Dedifferentiated amniotic fluid mesenchymal stem cell (primary cell): ENCODE data around the gene DGCR8.
"Not testable (repeated sequence)": the region's sequence is repeated elsewhere in the genome, so short reads cannot be mapped to it uniquely, and the experiment has no call there.

Experiments used
- DNase-seq: peaks from one replicate; pipeline ENCODE4 v3.0.0-alpha.2; 2016; ENCODE audit errors: extremely low spot score

The DGCR8 gene

DNA sequence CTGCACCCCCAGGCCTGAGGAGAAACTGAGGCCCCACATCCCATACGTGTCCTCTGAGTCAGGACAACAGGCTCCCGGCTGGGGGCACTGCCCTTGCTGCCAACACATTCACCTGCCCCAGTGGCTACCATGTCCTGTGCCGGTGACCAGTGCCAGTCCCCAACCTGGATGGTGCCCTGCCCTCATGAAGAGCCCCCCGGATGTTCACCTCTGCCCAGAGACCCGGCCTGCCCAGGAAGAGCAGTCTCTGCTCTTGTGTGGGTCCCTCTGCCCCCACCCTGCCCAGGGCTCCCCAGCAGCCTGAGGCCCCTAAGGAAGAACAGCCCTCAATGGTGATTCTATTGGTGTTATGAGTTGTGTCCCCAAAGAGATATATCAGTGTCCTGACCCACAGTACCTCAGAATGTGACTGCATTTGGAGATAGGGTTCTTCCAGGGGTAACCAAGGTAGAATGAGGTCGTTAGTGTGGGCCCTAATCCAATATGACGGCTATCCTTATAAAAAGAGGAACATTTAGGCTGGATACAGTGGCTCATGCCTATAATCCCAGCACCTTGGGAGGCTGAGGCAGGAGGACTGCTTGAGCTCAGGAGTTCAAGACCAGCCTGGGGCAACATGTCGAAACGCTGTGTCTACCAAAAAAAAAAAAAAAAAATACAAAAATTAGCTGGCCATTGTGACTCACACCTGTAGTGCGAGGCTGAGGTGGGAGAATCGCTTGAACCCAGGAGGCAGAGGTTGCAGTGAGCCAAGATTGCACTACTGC is 13.2 kb upstream of the DGCR8 start:
- DNase-seq, result no peak

DNA sequence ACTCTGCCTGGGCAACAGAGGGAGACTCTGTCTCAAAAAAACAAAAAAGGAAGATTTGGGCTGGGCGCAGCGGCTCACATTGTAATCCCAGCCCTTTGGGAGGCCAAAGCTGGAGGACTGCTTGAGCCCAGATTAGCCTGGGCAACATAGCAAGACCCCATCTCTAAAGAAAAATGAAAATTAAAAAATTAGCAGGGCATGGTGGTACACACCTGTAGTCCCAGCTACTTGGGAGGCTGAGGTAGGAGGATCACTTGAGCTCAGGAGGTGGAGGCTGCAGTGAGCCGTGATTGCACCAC is 12.7 kb upstream of the DGCR8 start:
- DNase-seq, result not testable (repeated sequence)

DNA sequence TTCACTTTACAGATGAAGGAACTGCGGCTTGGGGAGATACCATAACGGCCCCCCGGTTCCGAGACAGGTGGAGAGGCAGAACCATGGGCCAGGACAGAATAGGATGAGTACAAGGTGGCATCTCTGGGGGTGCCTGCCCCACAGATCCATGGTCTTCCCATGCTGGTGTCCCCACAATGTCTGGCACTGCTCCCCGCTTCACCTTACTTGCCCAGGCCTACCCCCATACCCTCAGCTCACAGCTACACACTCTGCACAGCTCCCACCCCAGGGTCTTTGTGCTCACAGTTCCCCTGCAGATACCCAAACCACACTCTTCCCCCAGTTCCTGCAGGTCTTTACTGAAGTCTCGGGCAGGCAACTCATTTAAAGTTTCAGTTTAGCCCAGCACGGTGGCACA is 11.4 kb upstream of the DGCR8 start:
- no peak for DNase-seq

- DNase-seq, result no peak
These were observed 10.6 kb upstream of the DGCR8 start for GRCh38 chr22:20069331-20070042.

DNA sequence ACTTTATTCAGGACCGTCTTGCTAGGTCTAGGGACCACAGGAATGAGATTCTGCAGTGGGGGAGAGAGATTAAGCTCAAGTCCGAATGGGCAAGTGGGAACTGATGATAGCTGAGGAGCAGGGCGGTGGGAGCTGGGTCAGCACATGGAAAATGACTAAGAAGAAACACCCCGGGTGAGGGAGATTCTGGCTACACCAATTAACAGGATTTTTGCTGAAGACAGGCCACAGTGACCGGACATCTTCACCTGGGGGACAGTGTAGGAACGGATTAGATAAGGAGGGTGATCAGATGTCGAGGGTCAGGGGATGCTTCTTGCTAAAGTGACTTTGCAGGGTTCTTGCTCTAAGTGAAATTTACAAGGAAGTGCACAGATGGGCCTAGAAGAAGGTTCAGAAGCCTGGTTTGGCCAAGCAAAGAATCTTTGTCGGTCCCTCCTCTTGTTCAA is 8.5 kb upstream of the DGCR8 start:
- DNase-seq, result no peak

DNA sequence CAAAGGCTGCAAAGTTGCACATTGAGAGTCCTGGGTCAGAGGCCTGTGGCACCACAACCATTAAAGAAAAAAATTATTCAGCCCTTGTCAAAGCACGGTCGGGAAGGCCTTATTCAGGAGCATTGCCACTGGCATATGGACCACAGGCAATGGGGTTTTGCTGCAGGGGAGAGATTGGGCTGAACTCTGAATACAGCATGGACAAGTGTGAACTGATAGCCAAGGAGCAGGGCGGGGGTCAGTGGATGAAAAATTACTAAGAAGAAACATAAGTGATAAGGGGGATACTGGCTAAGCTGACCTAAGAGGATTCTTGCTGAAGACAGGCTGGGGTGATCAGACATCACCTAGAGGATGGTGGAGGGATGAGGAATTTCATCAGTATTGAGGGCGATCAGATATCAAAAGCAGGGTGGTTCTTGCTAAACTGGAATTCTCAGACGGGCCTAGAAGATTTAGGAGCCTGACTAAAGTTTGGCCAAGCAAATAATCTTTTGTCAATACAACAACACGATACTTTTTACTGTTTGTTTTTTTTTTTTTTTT is 3.3 kb upstream of the DGCR8 start:
- no peak for DNase-seq

- DNase-seq, result peak; percentile 16
These were observed 369 bp downstream of the DGCR8 start for GRCh38 chr22:20080445-20080775.

DNA sequence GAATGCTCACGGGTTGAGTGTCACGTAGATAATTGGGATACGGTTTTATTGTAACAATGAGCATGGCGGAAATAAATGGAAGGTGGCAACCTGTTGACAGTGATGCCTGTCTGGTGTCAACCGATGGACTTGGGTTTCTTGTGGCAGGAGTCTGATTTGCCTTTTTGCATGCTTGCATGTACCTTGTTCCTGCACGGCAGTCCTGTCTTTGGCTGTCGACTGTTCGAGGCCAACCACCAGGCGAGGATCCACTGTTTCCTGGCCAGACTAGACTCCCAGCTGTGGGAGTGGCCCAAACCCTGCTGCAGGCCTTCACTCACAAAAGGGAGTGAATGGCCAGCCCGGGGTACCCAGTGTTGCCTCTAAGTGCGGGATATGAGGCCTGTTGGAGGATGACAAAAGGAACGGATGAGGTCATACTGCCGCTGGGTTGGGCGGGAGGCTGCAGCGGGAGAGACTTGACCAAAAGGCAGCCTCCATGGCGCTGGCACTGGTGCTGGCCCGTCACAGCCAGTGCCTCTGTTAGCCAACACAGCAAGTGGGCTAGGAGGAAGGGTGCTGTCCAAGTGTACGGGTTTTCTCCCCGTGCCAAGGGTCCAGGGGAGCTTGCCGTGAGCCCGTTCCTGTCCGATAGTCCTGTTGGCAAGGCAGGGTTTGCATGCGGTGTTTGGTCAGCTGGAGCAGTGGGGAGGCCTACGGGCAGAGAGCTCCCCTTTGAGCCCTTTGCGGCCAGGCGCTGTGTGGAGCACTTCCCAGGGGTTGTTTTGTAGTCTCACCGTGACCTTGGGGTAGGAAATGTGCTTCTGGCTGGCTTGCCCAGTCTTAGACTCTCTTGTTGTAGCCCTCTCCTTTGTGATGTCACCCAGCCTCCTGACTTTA is 974 bp downstream of the DGCR8 start:
- peak; percentile 41 for DNase-seq

DNA sequence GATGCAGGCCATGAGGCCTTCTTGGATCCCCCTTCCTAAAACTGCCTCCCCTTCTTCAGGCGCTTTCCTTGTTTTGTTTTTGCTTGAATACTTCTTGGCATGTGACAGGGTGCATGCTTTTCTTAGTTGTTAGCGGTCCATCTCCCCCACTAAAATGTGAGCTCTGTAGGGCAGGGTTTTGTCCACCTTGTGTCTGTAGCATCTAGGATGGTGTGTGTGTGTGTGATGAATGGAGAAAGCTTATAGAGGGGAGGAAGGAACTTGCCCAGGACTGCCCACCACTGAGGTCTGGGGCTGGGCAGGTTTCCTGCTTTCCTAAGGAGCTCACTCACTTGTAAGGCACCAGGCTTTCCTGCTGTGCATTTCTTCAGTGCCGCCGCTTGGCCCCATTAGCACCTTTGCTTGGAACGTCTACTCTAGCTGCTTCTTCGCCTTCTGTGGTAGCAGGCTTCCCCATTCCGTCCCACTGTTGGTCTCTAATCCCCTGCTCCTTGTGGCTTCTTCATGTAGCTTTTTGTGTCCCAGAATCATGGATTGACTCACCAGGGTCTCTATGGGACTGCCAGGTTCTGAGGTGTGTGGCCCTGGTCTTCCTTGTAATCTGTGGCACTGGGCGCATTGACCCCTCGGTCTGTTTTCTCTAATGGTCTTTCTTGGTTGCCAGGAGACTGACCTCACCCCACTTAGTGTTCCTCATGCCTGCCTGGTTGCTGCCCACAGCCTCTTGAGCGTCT is 3.3 kb downstream of the DGCR8 start:
- DNase-seq, result no peak

DNA sequence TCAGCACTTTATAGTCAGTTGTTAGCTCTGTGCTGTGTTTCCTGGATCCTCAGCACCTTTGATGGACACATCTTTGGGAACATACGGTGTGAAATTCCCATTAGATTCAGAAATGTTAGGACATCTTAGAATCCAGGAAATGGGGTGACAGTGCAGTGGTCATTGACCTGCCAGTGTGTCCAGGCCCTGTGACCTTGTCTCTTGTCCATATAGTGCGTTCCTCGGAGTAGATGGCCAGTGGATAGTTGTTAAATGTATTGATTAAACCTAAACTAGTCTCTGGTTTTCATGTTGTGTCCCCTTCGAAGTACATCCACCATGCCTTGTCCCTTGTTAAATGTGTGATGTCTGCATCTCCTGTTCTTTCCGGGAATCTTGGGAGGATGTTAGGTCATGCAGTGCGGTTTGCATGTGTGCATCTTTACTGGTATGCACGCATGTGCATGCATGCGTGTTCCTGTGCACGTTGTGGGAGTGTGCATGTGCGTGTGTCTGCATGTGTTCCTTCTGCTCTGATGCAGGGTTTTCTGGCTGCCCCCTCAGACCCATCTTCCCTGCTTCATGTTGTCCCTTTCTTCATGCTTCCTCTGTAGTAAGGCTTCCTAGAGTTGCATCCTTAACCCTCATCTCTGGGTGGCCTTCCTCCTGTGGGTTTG is 4.0 kb downstream of the DGCR8 start:
- no peak for DNase-seq

DNA sequence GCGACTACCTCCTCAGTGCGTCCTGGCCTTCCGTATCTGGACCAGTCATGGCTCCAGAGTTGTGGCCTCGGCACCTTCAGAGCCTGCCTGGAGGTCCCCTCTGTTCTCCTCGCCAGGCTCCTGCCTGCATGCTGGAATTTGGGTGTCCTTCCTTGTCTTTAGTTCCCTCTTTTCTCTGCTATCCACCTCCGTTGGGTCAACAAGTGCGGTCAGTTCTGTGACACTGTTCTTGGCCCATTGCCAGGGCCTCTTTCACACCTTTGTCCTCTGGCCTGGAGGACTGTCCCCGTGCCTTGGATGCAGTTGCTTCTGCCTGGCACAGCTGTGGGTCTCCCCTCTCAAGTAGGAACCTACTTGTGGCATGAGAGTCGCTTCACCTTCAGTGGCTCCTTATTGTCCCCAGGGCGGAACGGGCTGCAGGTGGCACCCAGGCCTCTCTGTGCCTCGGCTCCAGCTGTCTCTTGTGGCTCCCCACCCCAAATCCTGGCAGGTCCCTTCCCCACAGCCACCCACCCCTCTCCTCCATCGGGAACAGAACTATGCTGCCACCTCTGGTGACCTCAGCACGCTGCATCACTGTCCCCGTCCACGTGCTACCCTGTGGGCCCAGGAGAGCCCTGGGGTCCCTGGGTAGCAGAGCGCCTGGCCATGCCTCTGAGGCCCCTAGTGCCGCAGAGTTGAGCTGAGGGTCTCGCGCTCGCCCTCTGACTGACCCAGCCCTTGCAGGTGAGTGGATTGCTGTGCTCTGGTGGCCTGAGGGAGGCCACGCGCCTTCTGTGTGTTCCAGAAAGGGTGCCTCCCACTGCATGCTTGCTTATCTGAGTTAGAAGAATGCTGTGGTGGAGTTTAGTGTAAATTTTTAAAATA is 4.7 kb downstream of the DGCR8 start:
- DNase-seq, result no peak

- DNase-seq, result no peak
These were observed 5.6 kb downstream of the DGCR8 start for GRCh38 chr22:20085651-20086050.

- DNase-seq, result no peak
These were observed 6.1 kb downstream of the DGCR8 start for GRCh38 chr22:20086101-20086599.

GRCh38 chr22:20086763-20087162 is 6.7 kb downstream of the DGCR8 start:
- no peak for DNase-seq

DNA sequence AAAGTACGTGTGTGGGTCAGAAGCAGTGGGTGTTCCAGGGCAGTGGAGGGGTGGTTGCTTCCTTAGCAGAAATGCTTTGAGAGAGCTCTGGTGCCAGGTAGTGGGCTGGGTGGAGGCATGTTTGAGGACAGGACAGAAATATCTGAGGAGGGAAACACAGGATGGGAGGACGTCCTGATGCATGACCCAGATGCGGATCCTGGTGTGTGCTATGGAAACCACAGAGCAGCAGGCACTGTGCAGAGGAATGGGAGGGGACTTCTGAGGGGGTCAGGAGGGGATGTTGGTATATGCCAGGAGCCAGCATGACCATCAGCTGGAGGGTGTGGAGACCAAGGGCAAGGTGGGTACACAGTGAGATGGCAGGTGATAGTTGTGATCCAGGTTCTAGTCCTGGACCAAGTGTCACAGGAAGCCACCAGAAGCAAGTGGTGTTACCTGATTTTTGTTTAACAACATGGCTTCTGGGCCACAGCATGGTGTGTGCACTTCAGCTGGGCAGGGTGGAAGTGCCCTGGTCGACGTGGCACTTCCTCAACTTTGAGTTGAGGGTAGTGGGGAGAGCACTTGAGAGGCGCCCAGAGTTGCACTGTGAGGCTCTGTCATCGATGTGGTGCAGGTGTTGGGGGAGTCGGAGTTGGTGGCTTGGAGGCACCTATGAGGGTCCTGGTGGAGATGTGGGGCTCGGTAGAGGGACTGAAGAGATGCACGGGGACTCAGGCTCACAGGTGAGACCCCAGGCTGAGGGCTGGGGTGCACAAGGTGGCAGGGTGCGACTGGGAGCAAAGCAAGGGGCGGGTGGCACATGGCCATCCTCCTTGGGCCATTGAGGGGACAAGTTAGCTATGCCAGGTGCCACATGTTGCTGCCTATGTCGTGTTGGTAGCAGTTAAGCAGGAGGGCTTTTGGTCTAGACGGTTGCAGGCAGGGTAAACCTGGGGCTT is 7.5 kb downstream of the DGCR8 start:
- no peak for DNase-seq

GRCh38 chr22:20088263-20088648 is 8.2 kb downstream of the DGCR8 start:
- no peak for DNase-seq

DNA sequence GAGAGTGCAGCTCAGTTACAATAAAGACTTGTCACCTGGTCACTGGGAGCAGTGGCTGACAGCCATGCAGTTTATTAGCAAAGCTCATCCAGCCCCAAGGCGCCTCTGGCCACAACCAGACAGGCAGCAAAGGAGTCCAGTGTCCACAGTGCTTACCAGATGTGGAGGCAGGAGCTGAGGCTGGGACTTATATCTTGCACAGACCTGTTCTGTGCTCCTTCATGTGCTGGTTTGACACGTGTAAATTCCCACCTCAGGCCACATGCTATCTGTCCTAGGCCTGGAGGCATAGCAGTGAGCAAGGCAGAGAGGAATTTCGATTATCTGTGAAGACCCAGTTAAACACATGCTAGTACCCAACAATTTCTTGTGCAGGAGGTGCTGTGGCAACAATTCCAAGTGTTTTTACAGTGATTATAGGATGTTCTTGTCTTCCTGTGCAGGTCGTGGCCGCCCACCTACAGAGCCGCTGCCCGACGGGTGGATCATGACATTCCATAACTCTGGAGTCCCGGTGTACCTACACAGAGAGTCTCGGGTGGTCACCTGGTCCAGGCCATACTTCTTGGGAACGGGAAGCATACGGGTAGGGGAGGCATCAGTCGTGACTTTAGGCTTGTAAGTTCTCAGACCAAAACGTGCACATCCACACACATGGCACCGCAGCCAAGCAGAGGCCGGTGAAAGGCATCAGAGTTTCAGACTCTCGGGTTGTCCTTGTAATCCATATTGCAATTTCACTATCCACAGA is 9.4 kb downstream of the DGCR8 start:
- no peak for DNase-seq
